Measurements from ENCODE around the gene ACSF3.

Gene ACSF3

DNA sequence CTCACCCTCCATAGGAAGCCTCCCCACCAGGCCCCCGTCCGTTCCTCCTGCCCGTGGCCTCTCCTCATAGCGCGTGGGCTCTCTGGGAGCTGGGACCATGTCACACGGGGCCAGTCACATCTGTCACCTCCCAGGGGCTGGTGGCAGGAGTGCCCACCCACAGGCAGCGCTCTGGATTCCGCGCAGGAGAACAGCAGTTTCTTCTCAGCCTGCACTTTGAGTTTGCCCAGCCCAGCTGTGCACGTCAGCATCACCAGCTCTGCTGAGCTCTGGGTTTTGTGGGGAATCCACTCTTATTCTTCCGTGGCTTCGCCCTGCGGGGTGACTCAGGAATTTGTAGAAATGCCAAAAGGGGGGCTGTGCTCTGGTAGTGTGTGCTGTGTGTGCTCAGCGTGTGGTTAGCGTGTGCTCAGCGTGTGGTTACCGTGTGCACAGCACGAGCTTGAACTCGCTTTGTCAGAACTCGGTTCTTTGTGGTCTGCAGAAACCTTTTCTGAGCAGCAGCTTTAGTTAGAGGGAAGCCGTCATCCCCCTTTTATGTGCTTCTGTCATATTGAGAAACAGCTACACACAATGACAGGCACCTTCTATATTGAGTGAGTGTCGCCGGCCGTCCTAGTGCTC lies 3.2 kb downstream of the ACSF3 start:
- peak; percentile 85 for DNase-seq

DNA sequence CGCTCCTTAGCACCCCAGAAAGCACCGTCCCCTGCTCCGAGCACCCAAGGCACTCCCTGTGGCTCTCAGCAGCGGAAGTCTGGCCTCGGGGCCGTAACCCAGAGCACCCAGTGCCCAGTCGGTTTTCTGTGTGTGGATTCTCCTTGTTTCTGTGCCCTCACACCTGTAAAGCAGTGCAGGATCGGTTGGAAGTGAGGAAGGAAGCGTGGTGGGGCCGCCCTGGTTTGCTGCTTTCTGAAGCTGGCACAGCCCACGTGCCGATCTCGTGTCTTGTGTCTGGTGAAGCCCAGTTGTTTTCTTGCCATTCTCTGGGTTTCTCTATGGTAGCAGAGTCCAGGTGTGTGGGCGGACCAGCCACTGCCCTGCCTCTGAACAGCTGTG lies 3.7 kb downstream of the ACSF3 start:
- DNase-seq = no peak

DNA sequence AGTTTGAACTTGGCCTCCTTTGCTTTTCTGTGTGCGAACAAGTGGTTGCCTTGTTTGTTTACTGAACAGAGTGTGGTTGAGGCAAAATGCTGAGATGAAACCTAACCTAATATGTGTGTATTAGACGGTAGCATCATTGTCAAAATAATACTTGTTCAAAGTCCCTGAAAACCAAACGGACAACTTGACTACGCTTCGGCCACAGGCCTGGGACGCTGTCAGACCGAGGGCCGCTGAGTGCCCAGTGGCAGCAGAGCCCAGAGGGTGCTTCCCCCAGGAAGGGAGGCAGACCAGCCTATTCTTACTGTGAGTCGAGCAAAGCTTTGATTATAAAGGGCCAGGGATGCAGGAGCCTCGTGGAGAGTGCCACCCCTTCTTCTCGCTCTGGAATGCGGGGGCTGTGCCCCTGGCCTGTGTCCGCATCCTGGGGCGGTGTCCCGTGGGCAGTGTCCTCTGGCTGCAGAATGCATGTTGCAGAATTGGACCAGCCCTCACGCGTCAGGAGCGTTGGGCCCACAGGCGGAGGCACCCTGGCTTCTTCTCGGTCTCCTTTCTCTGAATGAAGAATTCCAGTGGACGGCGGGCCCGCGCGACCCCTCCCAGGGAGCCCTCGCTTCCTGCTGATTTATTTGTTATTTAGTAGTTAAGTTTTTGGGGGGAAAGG lies 5.2 kb downstream of the ACSF3 start:
- DNase-seq = no peak

DNA sequence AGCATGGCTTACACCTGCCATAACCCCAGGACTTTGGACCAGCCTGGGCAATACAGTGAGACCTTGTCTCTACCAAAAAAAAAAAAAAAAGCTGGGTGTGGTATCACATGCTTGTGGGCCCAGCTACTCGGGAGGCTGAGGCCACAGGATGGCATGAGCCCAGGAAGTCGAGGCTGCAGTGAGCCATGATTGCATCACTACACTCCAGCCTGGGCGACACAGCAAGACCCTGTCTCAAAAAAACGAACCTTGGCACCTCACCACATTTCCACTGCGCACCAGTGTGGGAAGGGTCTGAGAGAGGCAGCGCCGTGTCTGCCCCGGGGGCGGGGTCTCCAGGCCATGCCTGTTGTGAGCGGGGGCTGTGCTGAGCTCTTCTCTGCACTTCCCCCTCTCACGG lies 6.3 kb downstream of the ACSF3 start:
- DNase-seq = no peak

DNA sequence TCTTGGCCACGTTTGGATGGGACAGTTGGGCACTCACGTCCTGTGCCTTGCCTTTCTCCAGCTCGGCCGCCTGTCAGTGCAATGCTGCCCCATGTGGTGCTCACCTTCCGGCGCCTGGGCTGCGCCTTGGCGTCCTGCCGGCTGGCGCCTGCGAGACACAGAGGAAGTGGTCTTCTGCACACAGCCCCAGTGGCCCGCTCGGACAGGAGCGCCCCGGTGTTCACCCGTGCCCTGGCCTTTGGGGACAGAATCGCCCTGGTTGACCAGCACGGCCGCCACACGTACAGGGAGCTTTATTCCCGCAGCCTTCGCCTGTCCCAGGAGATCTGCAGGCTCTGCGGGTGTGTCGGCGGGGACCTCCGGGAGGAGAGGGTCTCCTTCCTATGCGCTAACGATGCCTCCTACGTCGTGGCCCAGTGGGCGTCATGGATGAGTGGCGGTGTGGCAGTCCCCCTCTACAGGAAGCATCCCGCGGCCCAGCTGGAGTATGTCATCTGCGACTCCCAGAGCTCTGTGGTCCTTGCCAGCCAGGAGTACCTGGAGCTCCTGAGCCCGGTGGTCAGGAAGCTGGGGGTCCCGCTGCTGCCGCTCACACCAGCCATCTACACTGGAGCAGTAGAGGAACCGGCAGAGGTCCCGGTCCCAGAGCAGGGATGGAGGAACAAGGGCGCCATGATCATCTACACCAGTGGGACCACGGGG lies 7.1 kb downstream of the ACSF3 start:
- no peak for DNase-seq

DNA sequence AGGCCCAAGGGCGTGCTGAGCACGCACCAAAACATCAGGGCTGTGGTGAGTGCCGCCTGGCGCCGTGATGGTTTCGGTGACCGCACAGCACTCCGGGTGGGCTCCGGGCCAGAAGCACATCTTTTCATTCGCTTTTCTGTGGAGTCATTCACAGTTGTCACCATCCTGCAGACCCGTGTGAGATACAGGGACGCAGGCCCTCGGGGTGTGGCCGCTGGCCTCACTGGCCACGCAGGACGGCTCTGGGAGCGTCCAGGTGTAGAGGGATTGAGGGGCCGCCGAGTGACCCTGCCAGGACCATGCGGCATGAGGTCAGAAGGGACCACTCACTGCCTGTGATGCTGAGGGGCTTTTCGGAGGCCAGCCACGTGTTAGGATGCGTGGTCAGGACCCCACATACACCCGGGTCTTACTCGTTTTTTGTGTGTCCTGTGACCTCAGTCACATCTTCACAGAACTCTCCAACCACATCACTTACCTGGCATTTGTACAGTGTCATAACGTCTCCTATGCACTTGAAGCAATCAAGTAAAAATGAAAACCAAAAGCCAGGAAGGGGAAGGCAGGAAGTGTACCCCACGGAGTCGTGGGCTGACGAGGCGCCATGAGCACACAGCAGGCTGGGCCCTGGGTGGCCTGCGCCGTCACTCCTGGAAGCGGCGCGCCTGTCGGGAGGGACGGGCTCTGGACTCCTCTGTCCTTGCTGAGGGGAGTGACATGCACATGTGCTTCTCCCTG lies 7.8 kb downstream of the ACSF3 start:
- no peak for DNase-seq

DNA sequence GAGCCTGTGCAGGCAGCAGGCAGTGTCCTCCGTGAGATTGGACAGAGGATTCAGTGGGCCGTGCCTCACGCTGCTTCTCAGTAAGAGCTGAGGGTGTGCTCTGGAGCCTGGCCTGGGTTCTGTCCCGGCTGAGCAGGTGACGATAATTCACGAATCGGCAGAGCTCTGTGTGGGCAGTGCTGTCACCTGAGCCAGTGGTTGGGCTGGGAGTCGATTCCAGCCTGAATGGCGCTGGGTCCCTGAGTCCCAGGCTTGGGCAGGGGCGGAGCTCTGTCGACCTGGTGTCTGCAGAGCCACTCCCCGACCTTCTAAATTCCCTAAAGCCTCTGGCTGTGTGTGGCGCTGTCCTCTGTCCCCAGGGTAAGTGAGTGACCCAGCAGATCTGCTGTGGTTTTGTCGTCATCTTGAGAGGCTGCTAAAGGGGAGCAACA lies 8.4 kb downstream of the ACSF3 start:
- DNase-seq = no peak

DNA sequence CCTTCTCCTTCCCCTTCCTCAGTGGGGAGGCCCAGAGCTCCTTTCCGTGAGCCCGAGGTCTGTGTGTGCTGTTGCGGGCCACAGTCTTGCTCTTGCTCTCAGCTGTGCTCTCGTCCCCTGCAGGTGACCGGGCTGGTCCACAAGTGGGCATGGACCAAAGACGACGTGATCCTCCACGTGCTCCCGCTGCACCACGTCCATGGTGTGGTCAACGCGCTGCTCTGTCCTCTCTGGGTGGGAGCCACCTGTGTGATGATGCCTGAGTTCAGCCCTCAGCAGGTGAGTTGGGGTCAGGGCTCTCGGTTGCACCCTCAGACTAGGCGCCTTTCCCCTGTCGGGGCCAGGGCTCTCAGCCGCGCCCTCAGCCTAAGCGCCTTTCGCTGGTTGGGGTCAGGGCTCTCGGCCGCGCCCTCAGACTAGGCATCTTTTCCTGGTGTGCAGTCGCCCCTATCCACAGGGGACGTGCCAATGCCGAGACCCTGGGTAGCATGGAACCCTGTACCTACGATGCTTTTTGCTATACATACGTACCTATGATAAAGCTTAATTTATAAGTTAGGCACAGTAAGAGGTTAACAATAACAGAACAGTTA lies 8.9 kb downstream of the ACSF3 start:
- DNase-seq = no peak

DNA sequence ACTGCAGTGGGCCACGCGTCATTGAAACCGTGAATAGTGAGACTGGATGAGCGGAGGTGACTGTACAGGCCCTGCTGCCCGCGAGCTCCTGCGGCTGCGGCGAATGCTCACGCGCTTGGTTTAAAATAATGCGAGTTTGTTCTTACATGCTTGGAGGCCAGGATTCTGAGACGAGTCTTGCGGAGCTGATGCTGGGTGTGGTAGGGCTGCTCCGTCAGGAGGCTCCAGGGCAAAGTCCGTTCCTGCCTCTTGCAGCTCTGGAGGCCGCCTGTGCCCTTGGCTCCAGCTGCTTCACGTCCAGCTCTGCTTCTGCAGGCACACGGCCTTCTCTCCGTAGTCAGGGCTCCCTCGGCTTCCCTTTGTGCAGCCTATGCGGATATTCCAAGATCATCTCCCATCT lies 9.5 kb downstream of the ACSF3 start:
- DNase-seq = no peak

DNA sequence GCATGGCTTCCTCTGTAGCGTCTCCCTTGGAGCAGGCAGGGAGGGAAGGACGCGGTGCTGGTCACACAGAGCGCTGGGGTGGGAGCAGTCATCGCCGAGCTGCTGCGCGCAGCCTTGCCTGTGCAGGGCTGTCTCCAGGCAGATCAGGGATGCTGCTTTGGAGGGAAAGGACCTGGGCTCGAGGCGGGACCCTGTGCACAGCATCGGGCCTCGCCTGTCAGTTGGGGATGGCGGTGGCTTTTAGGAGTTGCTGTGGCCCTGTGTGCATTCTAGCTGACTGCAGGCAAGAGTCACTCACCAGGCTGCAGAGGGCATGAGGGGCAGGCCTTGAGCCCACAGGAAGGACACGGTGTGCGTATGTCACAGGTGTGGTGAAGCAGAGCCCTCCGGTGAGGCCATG lies 10.1 kb downstream of the ACSF3 start:
- DNase-seq = no peak

DNA sequence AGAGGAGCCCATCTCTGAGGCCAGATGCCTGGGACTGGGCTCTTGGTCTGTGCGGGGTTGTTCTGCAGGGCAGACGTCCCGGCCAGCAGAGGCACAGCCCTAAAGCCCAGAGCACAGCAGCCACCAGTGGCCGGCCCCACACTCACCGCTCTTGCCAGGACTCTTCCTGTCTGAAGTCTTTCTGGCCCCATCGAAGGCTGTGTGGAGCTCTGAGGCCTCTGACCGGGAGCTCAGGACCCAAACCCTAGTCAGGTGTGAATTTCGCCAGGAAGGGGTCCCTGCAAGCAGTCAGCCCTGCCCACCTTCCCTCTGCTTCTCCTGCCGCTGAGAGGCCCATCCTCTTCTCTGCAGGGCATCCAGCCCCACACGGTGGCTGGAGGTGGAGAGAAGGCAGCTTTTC lies 10.7 kb downstream of the ACSF3 start:
- no peak for DNase-seq

DNA sequence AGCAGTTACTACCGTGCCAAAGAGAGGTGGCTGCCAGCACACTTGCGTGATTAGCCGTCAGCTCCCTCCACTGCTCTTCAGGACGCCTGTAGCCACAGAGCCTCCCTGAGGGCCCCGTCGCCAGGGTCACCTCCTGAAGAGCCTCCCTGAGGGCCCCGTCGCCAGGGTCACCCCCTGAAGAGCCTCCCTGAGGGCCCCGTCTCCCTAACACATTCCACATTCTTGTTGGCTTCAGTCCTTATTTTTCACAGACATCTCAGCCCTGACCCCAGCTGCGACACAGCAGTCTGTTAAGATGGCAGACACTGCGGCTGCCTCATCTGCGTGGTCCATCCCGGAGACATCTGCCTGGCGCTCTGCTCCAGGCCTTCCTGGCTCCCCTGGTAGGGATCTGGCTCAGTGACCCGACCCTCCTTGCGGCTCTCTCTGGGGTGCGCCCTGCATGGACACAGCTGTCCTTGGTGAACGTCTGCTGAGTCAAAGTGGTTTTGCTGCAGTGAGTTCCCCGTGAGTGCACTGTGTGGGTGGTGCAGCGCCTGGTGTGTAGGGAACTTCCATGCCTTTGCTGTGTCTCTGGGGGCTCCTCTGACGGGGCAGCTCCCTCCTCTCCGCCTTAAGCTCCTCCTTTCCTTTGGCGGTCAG lies 11.4 kb downstream of the ACSF3 start:
- no peak for DNase-seq

DNA sequence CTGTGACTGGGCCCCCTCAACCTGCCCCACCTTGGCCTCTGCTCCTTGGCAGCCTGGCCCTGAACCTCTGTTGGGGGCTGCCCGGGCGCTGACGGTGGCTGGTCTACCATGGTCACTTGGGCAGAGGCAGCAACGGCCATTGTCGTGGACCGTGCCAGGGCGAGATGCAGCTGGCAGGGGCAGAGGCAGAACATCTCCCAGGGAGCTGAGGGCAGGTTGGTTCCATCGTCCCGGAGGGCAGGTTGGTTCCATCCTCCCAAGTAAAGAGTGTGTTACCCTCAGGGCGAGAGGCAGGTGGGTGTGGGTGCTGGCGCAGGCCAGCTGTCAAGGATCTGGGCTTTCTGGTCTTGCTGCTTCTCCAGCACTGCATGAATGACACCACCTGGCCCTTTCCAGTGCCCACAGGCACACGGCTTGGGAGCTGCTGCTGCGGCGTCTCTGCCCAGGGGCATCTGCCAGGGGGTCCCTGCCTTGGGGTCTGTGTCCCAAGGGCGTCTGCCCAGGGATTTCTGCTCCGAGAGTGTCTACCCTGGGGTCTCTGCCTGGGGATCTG lies 12.0 kb downstream of the ACSF3 start:
- DNase-seq = no peak

DNA sequence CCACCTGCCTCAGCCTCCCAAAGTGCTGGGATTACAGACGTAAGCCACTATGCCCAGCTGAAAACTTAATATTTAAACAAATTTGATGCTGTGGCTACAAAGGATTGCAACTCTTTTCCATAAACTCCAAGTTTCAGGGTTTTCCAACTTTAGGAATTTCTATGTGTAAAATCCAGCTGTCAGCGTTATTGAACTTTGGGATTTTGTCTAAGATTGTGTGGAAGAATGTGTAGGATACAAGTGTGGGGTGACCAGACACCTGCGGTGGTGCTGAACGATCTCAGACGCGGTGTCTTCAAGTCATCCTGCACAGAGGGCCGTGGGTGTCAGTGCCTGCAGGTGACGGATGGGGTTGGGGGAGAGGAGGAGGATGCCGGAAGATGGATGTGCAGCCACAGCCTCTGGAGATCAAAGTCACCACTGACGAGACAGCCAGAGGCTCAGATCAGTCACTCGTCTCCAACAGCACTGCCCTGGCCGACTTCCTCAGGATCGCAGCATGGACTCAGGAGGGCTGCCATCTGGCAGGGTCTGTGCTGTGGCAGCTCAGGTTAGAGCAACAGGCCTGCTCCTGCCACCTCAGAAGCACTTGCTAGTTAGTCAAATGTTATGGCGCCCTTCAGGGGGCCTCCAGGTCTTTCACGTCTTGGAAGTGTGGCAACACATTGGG lies 13.0 kb downstream of the ACSF3 start:
- no peak for DNase-seq

DNA sequence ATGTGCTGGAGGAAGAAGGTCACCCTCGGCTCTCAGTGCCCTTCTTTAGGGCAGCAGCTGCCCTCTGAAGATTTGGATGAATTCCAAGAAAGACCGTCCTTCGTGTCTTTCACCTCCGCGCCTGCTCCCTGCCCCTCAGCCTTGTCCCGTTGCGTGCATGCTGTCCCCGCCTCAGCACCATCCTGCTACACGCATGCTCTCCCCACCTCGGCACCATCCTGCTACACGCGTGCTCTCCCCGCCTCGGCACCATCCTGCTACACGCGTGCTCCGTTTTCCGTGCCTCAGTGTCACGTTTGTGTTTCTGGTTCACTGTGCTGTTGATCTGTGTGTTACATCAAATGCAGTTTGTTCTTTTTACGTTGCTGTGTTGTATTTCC lies 13.5 kb downstream of the ACSF3 start:
- no peak for DNase-seq

DNA sequence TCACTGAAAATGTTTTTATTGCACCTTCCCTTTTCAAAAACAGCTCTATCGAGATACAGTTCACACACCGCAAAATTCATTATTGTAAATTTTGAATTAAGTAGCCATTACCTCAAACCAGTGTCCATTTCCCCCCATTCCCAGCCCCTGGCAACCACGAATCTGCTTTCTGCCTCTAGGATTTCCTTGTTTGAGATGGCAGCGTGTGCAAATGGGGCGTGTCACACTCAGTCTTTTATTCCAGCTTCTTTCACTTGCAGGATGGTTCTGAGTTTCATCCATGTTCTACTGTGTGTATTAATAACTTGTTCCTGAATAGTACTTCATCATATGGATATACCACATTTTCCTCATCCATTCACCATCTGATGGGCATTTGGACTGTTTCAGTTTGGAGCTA lies 14.8 kb downstream of the ACSF3 start:
- DNase-seq = no peak

DNA sequence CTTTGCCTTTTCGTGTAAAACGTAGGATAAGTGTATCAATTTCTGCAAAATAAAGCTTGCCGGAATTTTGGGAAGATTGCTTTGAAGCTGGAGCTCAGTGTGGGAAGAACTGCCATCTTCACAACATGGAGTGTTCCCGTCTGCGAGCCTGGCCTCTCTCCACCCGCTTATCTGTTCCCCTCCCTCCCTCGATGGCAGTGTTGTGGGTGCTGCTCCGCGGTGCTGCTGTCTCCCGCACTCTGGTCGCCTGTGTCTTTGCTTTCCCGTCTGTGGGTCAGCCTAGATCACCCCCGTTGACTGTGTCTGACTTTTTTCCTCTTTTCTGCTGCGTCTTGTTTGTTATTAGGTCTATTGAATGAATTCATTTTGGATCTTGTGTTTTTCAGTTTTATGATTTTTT lies 17.0 kb downstream of the ACSF3 start:
- no peak for DNase-seq

DNA sequence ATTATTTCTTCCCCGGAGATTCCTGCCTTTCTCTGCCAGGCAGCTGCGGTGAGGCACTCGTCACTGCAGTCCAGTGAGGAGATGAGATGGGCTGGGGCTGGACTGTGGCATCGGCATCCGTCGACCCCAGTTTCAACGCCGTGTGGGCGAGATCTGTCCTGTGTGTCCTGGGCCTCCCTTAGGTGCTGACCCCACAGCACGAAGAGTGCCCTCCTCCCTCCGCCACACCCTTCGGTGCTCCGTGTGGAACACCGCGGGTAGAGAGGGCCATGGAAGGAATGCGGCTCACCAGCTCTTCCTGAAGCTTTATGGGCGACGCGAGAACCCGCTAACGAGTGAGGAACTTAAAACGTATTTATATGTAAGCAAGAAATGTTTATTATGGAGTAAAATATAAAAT lies 17.6 kb downstream of the ACSF3 start:
- DNase-seq = no peak

DNA sequence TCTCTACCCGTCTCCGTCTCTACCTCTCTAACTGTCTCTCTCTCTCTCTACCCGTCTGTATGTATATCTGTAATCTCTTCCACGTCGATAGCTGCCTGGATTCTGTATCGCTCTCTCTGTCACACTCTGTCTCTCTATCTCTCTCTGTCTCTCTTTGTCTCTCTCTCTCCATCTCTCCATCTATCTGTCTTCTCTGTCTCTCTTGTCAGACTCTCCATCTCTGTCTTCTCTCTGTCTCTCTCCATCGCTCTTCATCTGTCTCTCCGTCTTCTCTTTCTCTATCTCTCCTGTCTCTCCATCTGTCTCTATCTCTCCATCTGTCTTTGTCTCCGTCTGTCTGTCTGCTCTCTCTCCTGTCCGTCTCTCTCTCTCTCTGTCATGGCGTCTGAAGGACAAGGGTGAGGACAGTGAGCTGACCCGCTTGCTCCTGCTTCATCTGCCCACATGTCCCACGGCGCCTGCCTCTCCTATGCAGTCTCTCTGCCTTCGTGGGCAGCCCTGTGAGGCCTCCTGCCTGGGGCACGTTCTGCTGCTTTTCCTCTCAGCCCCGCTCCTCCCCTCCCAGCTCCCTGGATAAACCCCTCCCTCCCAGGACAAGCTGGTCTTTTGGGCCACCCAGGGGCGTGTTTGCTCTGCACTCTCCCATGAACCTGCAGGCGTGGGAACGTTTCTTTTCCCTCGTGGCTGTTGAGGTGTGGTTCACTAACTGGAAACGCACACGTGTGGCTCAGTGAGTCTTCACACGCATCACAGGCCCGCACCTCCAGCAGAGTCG lies 18.9 kb downstream of the ACSF3 start:
- DNase-seq = no peak

DNA sequence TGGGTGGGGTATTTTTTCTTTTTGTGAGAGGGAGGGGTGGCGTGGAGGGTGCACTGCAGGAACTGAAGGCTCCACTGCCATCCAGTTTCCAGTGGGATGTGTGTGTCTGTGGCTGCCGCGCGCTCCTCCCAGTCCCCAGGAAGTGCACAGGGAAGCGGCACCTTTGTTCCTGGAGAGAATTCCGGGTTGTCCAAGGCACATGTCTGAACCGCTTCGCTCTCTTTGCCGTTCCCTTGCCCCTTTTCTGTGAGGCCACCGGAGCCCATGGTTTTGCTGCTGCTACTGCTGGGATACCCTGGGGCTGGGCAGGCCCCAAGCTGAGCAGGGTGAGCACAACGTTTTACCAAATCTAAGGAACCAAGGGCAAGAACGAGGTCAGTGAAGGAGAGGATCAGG lies 19.5 kb downstream of the ACSF3 start:
- no peak for DNase-seq

DNA sequence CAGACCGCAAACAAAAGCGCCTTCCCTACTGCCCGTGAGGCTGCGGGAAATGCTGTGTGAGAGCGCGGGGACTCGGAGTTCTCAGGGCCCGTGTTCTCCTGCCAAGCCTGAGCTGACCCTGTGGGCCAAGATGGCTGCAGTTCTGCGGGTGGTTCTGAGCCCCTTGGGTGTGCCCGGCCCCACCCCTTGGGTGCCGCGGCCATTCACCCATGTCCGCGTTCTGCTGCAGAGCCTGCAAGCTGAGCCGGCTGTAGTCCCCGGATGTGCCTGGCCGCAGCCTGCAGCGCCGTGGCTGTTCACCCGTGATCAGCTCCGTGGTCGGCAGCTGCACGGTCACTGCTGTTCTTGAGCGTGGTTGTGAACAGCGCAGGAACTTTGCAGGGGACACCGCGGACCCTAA lies 20.0 kb downstream of the ACSF3 start:
- no peak for DNase-seq
